Heart left ventricle (tissue), 13 donors: ENCODE results near the gene LPP.

ENCODE experiments used
- CTCF ChIP-seq, 12 donors: fragments of 200-600 bp; sonication (generic) in 4 of 12; IDR thresholded peaks; one replicate each; pipeline versions ENCODE4 v1.5.0 to v1.8.0; 2018 to 2022; ENCODE audit warnings: antibody characterized with exemption in 12 of 12, mild to moderate bottlenecking in 5 of 12
- POLR2A ChIP-seq, 2 donors: fragments of 450-650 bp; IDR thresholded peaks; one replicate each; pipeline ENCODE4 v1.6.1; 2017; ENCODE audit warnings: antibody characterized with exemption in 2 of 2, mild to moderate bottlenecking in 2 of 2, moderate library complexity in 2 of 2
- donor health status: ischemic (EF 13 %, LVEDD 7.1; RV severe dilation, severe dysfunction).
- donor health status: DM: no; HTN: yes; CAD: no.
- donor health status: DM: no; HTN: no; CAD: no.
- donor health status: ischemic (EF 25% LVEDD 6.9; RV normal size, moderate dysfunction).
- donor health status: ischemic (EF 25% LVEDD 5.7; RV mildly dilated, moderate dysfunction).
- donor health status: ischemic (EF 35%, LVEDD 5.7; RV mildly dilated, moderate dysfunction).
- donor health status: nonischemic (EF 11% LVEDD 7.7; RV severe dilation, severe dysfunction).
- donor health status: DM: yes; HTN: yes; CAD: no.
- donor health status: PGD.
- donor health status: ischemic (EF 29% LVEDD 5.4; RV normal size, mild dysfunction).
- donor health status: nonischemic (EF 23%, LVEDD 6.1; RV moderate dilation, normal function).

- no peak for TF ChIP-seq CTCF (IDR thresholded peaks at IDR 0.05)
- TF ChIP-seq POLR2A (IDR thresholded peaks at IDR 0.05): no peak
Observed at GRCh38 chr3:188339410-188340295, 185.7 kb downstream of the LPP start.
